ENCODE measurements around the gene ERCC3.

The ERCC3 gene

DNA sequence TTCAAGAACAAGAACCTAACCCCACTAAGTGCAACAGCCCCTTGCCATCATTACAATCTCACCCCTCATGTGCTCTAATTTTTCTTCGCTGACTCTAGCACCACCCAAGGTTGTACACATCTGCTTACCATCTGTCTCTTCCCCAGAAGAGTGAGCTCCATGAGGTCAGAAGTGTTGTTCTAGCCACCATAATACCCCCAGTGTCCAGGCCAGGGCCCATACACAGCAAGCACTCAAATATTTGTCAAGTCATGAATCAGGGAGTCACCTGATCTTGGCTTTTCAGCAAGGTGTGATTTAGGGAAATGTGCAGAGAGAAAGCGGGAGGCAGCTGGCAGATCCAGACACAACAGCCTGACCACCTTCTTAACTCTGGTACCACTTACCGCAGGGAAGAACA, 5.7 kb downstream of the ERCC3 start:
- ChIA-PET POLR2A (no interaction called here), CTCF (interaction anchor here (0.7 to 1.2 kb wide), 2 partner anchors 9 to 11 kb away, joined by 3 to 4 read pairs; no protein-coding TSS in a partner anchor)
- H3K4me3 ChIP-seq (ENCODE audit: low read depth, low read length): no peak overlapping the region
- TF ChIP-seq, protein P1, sequence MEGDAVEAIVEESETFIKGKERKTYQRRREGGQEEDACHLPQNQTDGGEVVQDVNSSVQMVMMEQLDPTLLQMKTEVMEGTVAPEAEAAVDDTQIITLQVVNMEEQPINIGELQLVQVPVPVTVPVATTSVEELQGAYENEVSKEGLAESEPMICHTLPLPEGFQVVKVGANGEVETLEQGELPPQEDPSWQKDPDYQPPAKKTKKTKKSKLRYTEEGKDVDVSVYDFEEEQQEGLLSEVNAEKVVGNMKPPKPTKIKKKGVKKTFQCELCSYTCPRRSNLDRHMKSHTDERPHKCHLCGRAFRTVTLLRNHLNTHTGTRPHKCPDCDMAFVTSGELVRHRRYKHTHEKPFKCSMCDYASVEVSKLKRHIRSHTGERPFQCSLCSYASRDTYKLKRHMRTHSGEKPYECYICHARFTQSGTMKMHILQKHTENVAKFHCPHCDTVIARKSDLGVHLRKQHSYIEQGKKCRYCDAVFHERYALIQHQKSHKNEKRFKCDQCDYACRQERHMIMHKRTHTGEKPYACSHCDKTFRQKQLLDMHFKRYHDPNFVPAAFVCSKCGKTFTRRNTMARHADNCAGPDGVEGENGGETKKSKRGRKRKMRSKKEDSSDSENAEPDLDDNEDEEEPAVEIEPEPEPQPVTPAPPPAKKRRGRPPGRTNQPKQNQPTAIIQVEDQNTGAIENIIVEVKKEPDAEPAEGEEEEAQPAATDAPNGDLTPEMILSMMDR (IDR thresholded peaks at IDR 0.05; ENCODE audit: insufficient read depth, low read length, missing control alignments): no peak
- DNase-seq (ENCODE audit: low read depth, low spot score): no peak

DNA sequence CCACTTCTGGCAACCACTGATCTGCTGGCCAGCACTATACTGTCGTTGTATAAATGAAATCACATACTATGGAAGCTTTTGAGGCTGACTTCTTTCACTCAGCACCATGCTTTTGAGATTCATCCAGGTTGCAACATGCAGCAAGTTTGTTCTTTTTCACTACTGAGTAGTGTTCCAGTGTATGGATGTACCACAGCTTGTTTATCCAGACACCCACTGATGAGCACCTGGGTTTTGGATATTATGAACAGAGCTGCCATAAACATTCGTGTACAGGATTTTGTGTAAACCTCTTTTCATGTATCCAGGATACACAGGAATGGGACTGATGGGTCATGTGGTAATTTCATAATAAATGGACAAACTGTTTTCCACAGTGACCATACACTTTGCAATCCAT, 10.7 kb downstream of the ERCC3 start:
- ChIA-PET POLR2A (no interaction called here), CTCF (no interaction called here)
- H3K4me3 ChIP-seq (ENCODE audit: low read depth, low read length): no peak overlapping the region
- TF ChIP-seq, protein P1 (IDR thresholded peaks at IDR 0.05; ENCODE audit: insufficient read depth, low read length, missing control alignments): no peak
- DNase-seq (ENCODE audit: low read depth, low spot score): no peak

DNA sequence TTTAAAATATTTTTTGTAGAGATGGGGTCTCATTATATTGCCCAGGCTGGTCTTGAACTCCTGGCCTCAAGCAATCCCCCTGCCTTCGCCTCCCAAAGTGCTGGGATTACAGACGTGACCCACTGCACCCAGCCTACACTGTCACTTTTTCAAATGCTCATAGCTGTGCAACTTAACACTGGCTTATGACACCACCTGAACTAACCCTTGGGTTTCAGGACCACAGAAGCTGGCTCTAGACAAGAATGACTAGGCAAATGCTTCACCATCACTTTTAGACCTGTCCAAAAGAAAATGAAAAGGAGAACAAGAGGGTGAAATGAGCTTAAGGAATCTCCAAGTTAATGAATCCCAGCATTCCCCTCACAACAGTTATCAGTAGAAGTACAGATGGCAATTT, 13.3 kb downstream of the ERCC3 start:
- no peak for DNase-seq (ENCODE audit: low read depth, low spot score)
- TF ChIP-seq, protein P1 (IDR thresholded peaks at IDR 0.05; ENCODE audit: insufficient read depth, low read length, missing control alignments): no peak
- H3K4me3 ChIP-seq (ENCODE audit: low read depth, low read length): no peak overlapping the region
- ChIA-PET CTCF (interaction anchor here (1.1 to 1.7 kb wide), 2 partner anchors 12 to 199 kb away, joined by 3 to 4 read pairs; no protein-coding TSS in a partner anchor), POLR2A (interaction anchor here (0.7 to 1.5 kb wide), 2 partner anchors 10 to 13 kb away, joined by 3 to 5 read pairs; partner anchors contain the start of gene ERCC3)

DNA sequence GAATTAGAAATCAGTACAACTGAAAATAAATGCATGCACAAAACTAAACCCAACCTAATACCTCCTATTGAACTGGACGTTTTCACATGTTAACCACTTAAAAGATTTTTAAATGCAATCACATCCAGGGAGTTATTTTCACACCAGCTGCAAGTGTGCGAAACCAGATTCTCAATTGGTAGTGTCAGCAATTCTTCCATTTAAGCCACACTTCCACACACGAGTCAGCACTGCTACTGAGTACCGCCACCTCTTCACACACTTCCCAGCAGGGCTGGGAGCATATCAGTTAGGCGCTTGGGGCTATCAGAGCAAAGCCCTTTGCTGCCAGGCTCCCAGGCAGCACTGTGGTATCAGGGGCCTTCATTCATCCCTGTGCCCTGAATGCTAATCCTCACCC, 14.2 kb downstream of the ERCC3 start:
- CTCF ChIA-PET: interaction anchor here (1.2 to 1.7 kb wide), 2 partner anchors 8 to 10 kb away, joined by 4 read pairs; no protein-coding TSS in a partner anchor
- no peak for DNase-seq (ENCODE audit: low read depth, low spot score)
- POLR2A ChIA-PET: interaction anchor here (1.5 kb wide), 1 partner anchor 14 kb away, joined by 5 read pairs; the partner anchor contains the start of gene ERCC3
- no peak overlapping the region for H3K4me3 ChIP-seq (ENCODE audit: low read depth, low read length)
- TF ChIP-seq, protein P1 (IDR thresholded peaks at IDR 0.05; ENCODE audit: insufficient read depth, low read length, missing control alignments): no peak

DNA sequence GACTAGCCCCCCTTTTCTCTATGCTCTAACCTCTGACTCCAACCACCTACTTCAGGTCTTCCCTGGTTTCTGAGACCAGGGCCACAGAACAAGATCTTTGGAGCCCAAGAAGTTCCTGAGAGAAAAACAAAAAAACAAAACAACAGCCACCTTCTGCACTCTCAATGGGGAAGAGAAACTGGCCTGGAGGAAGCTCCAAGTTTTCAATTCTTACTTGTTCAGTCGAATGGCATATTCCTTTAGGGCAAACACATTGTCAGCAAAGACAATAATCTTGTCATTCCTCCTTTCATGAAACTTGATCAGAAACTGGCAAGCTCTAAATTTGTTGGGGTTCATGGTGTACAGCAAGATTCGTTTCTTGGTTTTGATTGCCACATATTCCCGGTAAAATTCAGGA, 15.0 kb downstream of the ERCC3 start:
- POLR2A ChIA-PET: interaction anchor here (0.6 kb wide), 1 partner anchor 203 kb away, joined by 3 read pairs; no protein-coding TSS in a partner anchor
- no peak for DNase-seq (ENCODE audit: low read depth, low spot score)
- CTCF ChIA-PET: interaction anchor here (1.1 to 1.7 kb wide), 4 partner anchors 9 to 82 kb away, joined by 3 to 5 read pairs (median 4); no protein-coding TSS in a partner anchor
- TF ChIP-seq, protein P1 (IDR thresholded peaks at IDR 0.05; ENCODE audit: insufficient read depth, low read length, missing control alignments): no peak
- H3K4me3 ChIP-seq (ENCODE audit: low read depth, low read length): no peak overlapping the region

DNA sequence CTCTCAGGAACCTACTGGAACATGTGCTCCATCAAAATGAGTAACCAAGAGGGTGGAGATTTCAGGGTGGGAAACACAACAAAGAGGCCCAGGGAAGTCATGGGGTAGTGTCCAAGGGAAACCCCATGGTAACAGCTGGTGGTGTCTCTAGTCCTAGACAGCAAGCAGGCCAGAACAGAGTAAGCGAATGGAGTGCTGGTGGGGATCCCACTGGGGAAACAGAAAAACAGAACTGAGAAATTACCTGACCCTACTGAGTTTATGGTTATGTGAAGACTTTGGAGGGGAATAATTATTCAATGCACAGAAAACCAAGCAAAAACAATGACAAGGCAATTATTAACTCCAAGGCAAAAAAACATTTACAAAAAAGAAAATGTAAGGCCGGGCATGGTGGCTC, 16.9 kb downstream of the ERCC3 start:
- no peak overlapping the region for H3K4me3 ChIP-seq (ENCODE audit: low read depth, low read length)
- no peak for DNase-seq (ENCODE audit: low read depth, low spot score)
- POLR2A ChIA-PET: no interaction called here
- CTCF ChIA-PET: interaction anchor here (1.0 kb wide), 1 partner anchor 11 kb away, joined by 3 read pairs; no protein-coding TSS in a partner anchor
- TF ChIP-seq, protein P1 (IDR thresholded peaks at IDR 0.05; ENCODE audit: insufficient read depth, low read length, missing control alignments): no peak

All from AG04449 (cell line).